Heart left ventricle (tissue), 13 donors: ENCODE results near the gene FYN.

Source experiments
- POLR2A ChIP-seq, 2 donors: fragments of 450-650 bp; IDR thresholded peaks; one replicate each; pipeline ENCODE4 v1.6.1; 2017; ENCODE audit warnings: antibody characterized with exemption in 2 of 2, mild to moderate bottlenecking in 2 of 2, moderate library complexity in 2 of 2
- TF ChIP-seq, protein P1 (sequence below), 12 donors: fragments of 200-600 bp; sonication (generic) in 4 of 12; IDR thresholded peaks; one replicate each; pipeline versions ENCODE4 v1.5.0 to v1.8.0; 2018 to 2022; ENCODE audit warnings: antibody characterized with exemption in 12 of 12, mild to moderate bottlenecking in 5 of 12
- donor health status: ischemic (EF 13 %, LVEDD 7.1; RV severe dilation, severe dysfunction).
- donor health status: DM: no; HTN: yes; CAD: no.
- donor health status: DM: no; HTN: no; CAD: no.
- donor health status: ischemic (EF 25% LVEDD 6.9; RV normal size, moderate dysfunction).
- donor health status: ischemic (EF 25% LVEDD 5.7; RV mildly dilated, moderate dysfunction).
- donor health status: ischemic (EF 35%, LVEDD 5.7; RV mildly dilated, moderate dysfunction).
- donor health status: nonischemic (EF 11% LVEDD 7.7; RV severe dilation, severe dysfunction).
- donor health status: DM: yes; HTN: yes; CAD: no.
- donor health status: PGD.
- donor health status: ischemic (EF 29% LVEDD 5.4; RV normal size, mild dysfunction).
- donor health status: nonischemic (EF 23%, LVEDD 6.1; RV moderate dilation, normal function).

DNA sequence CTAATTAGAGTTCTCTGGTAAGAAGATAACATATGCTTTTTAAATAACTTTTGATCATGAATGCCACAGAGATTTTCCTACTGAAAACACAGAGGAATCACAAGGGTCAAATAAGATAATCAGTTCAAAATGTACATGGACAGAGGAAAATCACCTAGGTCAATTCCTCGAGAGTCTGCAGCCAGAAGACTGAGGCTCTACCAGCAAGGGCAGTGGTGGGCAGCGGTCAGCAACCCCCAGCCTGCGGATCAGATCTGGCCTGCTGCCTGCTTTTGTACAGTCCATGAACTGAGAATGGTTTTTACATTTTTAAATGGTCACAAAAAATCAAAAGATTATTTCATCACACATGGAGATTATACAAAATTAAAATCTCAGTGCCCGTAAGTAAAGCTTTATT, 79.0 kb downstream of the FYN start:
- no peak for TF ChIP-seq POLR2A (IDR thresholded peaks at IDR 0.05)
- TF ChIP-seq, protein P1, sequence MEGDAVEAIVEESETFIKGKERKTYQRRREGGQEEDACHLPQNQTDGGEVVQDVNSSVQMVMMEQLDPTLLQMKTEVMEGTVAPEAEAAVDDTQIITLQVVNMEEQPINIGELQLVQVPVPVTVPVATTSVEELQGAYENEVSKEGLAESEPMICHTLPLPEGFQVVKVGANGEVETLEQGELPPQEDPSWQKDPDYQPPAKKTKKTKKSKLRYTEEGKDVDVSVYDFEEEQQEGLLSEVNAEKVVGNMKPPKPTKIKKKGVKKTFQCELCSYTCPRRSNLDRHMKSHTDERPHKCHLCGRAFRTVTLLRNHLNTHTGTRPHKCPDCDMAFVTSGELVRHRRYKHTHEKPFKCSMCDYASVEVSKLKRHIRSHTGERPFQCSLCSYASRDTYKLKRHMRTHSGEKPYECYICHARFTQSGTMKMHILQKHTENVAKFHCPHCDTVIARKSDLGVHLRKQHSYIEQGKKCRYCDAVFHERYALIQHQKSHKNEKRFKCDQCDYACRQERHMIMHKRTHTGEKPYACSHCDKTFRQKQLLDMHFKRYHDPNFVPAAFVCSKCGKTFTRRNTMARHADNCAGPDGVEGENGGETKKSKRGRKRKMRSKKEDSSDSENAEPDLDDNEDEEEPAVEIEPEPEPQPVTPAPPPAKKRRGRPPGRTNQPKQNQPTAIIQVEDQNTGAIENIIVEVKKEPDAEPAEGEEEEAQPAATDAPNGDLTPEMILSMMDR (IDR thresholded peaks at IDR 0.05) = no peak
